HCT116 (cell line): ENCODE measurements around the gene NAPSA. TPM values are rescaled to one million over a fixed set of nuclear protein-coding genes. Genes with fewer than 3 reads are reported as not detected.

Experiments
- ATAC-seq: fragments of 200-7000 bp; cut with Tn5 transposase; 2 replicates; pipeline ENCODE4 v1.9.1; 2020; ENCODE audit warnings: mild to moderate bottlenecking, moderate library complexity
- BruUV-seq: library from RNA; stranded (reverse); fragments of 400-500 nt; replicated peaks from 2 replicates; lab custom pipeline; 2021; lab: Mats Ljungman, UMichigan
- CTCF ChIA-PET: fragments of 300-600 bp; sonication (Branson Sonifier 250); formaldehyde crosslinking; loops from one replicate; lab custom pipeline; 2021; ENCODE audit warnings: antibody characterized with exemption; lab: Charles Lee
- POLR2A ChIA-PET: fragments of 300-600, 350-600 bp; sonication (Branson Sonifier 250); formaldehyde crosslinking; loops from one replicate; lab custom pipeline; 2021; ENCODE audit warnings: antibody characterized with exemption; lab: Charles Lee
- RAD21 ChIA-PET, 2 experiments: fragments of 300-600 bp; sonication (Branson Sonifier 250); formaldehyde crosslinking; loops; one replicate each; lab custom pipeline; 2023; ENCODE audit warnings: low total read pairs in 2 of 2; ENCODE audit not compliant: uncharacterized antibody in 2 of 2, unreplicated experiment in 2 of 2, low non-redundant PET in 1 of 2; lab: Charles Lee
- DNase-seq: peaks from one replicate; pipeline ENCODE4 v3.0.0-alpha.2; 2010; ENCODE audit warnings: low read depth, low spot score
- H2AFZ ChIP-seq: fragments of 200-600 bp; shearing (Covaris generic), sonication (generic); 2 replicates; pipeline ENCODE4 v1.6.1; 2017; ENCODE audit warnings: low read depth, mixed run types, mixed read lengths, antibody characterized with exemption, low read length; ENCODE audit not compliant: poor library complexity, severe bottlenecking
- H3K27ac ChIP-seq: 2 replicates; pipeline ENCODE4 v1.5.1; 2012; ENCODE audit warnings: low read depth, low read length
- H3K27me3 ChIP-seq: fragments of 200-600 bp; sonication (generic); 2 replicates; pipeline ENCODE4 v1.6.1; 2016; ENCODE audit warnings: mixed run types, low read length, mixed read lengths; ENCODE audit not compliant: insufficient read depth
- H3K36me3 ChIP-seq, 2 experiments: fragments of 200-500 bp in 1 of 2; fragments of 200-600 bp in 1 of 2; sonication (Bioruptor generic) in 1 of 2; sonication (generic) in 1 of 2; 2 replicates each; pipeline versions ENCODE4 v1.5.1 to v1.6.1; 2014 to 2016; ENCODE audit warnings: low read length in 2 of 2, inconsistent platforms in 1 of 2, mixed read lengths in 1 of 2, mixed run types in 1 of 2; ENCODE audit not compliant: insufficient read depth in 2 of 2, control insufficient read depth in 1 of 2
- H3K4me1 ChIP-seq, 2 experiments: fragments of 200-600 bp in 1 of 2; sonication (generic) in 1 of 2; 2 replicates each; pipeline versions ENCODE4 v1.5.1 to v1.6.1; 2012 to 2017; ENCODE audit warnings: low read length in 2 of 2, inconsistent platforms in 1 of 2, mild to moderate bottlenecking in 1 of 2, mixed read lengths in 1 of 2, mixed run types in 1 of 2, moderate library complexity in 1 of 2; ENCODE audit not compliant: insufficient read depth in 2 of 2, control insufficient read depth in 1 of 2
- H3K4me2 ChIP-seq: fragments of 200-600 bp; sonication (generic); 2 replicates; pipeline ENCODE4 v1.6.1; 2017; ENCODE audit warnings: mixed run types, low read length, mixed read lengths
- H3K4me3 ChIP-seq, 2 experiments: fragments of 200-600 bp in 1 of 2; sonication (generic) in 1 of 2; replicated peaks in 1 of 2; 2 replicates each; pipeline ENCODE4 v1.5.1; 2011 to 2016; ENCODE audit warnings: low read length in 2 of 2, control low read depth in 1 of 2, low read depth in 1 of 2, mild to moderate bottlenecking in 1 of 2, mixed read lengths in 1 of 2, mixed run types in 1 of 2
- H3K79me2 ChIP-seq: fragments of 200-600 bp; sonication (generic); 2 replicates; pipeline ENCODE4 v1.6.1; 2017; ENCODE audit warnings: mild to moderate bottlenecking, mixed run types, low read length, moderate library complexity, mixed read lengths; ENCODE audit not compliant: insufficient read depth
- H3K9ac ChIP-seq: fragments of 200-600 bp; sonication (generic); 2 replicates; pipeline ENCODE4 v1.6.1; 2016; ENCODE audit warnings: low read length, mixed read lengths
- H3K9me2 ChIP-seq: fragments of 200-600 bp; sonication (generic), shearing (Covaris generic); 2 replicates; pipeline ENCODE4 v1.6.1; 2017; ENCODE audit warnings: mixed run types, mild to moderate bottlenecking, moderate library complexity; ENCODE audit not compliant: insufficient read depth
- H3K9me3 ChIP-seq, 2 experiments: fragments of 200-500 bp in 1 of 2; fragments of 200-600 bp in 1 of 2; sonication (Bioruptor generic) in 1 of 2; sonication (generic) in 1 of 2; 2 replicates each; pipeline ENCODE4 v1.6.1; 2014 to 2017; ENCODE audit warnings: low read length in 2 of 2, mixed read lengths in 2 of 2, inconsistent platforms in 1 of 2, low read depth in 1 of 2, mild to moderate bottlenecking in 1 of 2, mixed run types in 1 of 2, moderate library complexity in 1 of 2; ENCODE audit not compliant: control insufficient read depth in 1 of 2, insufficient read depth in 1 of 2
- H4K20me1 ChIP-seq: fragments of 200-600 bp; sonication (generic), shearing (Covaris generic); 2 replicates; pipeline ENCODE4 v1.6.1; 2017; ENCODE audit warnings: mixed run types, mild to moderate bottlenecking, moderate library complexity; ENCODE audit not compliant: insufficient read depth
- CBX3 ChIP-seq: IDR thresholded peaks from 2 replicates; pipeline ENCODE4 v1.6.1; 2012; ENCODE audit warnings: low read depth
- CEBPB ChIP-seq: IDR thresholded peaks from 2 replicates; pipeline ENCODE4 v1.6.1; 2012; ENCODE audit warnings: low read depth
- EGR1 ChIP-seq: IDR thresholded peaks from 2 replicates; pipeline ENCODE4 v1.6.1; 2012; ENCODE audit warnings: low read depth
- ELF1 ChIP-seq: IDR thresholded peaks from 2 replicates; pipeline ENCODE4 v1.6.1; 2012; ENCODE audit warnings: low read depth, borderline replicate concordance
- EZH2 ChIP-seq: fragments of 200-600 bp; sonication (generic); IDR thresholded peaks from 2 replicates; pipeline ENCODE4 v1.6.1; 2017; ENCODE audit warnings: antibody characterized with exemption, mixed run types
- EZH2phosphoT487 ChIP-seq: fragments of 200-600 bp; IDR thresholded peaks from 2 replicates; pipeline ENCODE4 v1.6.1; 2018; ENCODE audit warnings: antibody characterized with exemption, borderline replicate concordance
- JUND ChIP-seq: IDR thresholded peaks from 2 replicates; pipeline ENCODE4 v1.6.1; 2012
- POLR2A ChIP-seq: IDR thresholded peaks from 2 replicates; pipeline ENCODE4 v1.7.0; 2011; ENCODE audit warnings: borderline replicate concordance; ENCODE audit not compliant: insufficient read depth, insufficient read length; ENCODE audit errors: extremely low read depth
- POLR2AphosphoS5 ChIP-seq: IDR thresholded peaks from 2 replicates; pipeline ENCODE4 v1.6.1; 2011; ENCODE audit warnings: mild to moderate bottlenecking, low read depth, low read length, moderate library complexity
- SIN3A ChIP-seq: IDR thresholded peaks from 2 replicates; pipeline ENCODE4 v1.6.1; 2012; ENCODE audit warnings: low read depth
- SP1 ChIP-seq: IDR thresholded peaks from 2 replicates; pipeline ENCODE4 v1.6.1; 2012; ENCODE audit warnings: low read depth
- SRF ChIP-seq: IDR thresholded peaks from 2 replicates; pipeline ENCODE4 v1.6.1; 2012; ENCODE audit warnings: low read depth
- TCF7L2 ChIP-seq: IDR thresholded peaks from 2 replicates; pipeline ENCODE4 v1.7.0; 2011; ENCODE audit warnings: borderline replicate concordance, inconsistent platforms; ENCODE audit not compliant: insufficient read depth, insufficient read length; ENCODE audit errors: extremely low read depth
- YY1 ChIP-seq: IDR thresholded peaks from 2 replicates; pipeline ENCODE4 v1.6.1; 2011; ENCODE audit warnings: low read length, low read depth, moderate library complexity, mild to moderate bottlenecking; ENCODE audit not compliant: insufficient replicate concordance; ENCODE audit errors: extremely low read depth
- ZFX ChIP-seq: fragments of 450-650 bp; IDR thresholded peaks from 2 replicates; pipeline ENCODE4 v1.6.1; 2017
- ZNF274 ChIP-seq: fragments of 200-500 bp; sonication (Bioruptor generic); IDR thresholded peaks from 2 replicates; pipeline ENCODE4 v1.6.1; 2014; ENCODE audit warnings: mild to moderate bottlenecking, low read depth, low read length, inconsistent platforms
- intact Hi-C: fragments of 100-400 bp; cut with micrococcal nuclease; formaldehyde crosslinking; loops from 2 replicates; pipeline ENCODE4 v1.10.0; 2022
- total RNA-seq: library from RNA; stranded (reverse); gene quantifications from one replicate; pipeline ENCODE4 v1.2.1, GENCODE V29; 2021; ENCODE audit not compliant: unreplicated experiment
- TF ChIP-seq, protein P1 (sequence below): IDR thresholded peaks from 2 replicates; pipeline ENCODE4 v1.6.1; 2011; ENCODE audit warnings: mild to moderate bottlenecking, low read length, moderate library complexity; ENCODE audit not compliant: insufficient replicate concordance; ENCODE audit errors: extremely low read depth
- TF ChIP-seq, protein P2 (sequence below): IDR thresholded peaks from 2 replicates; pipeline ENCODE4 v1.6.1; 2012

The NAPSA gene
- total RNA-seq, 1 experiment from 2014 or later, result 4.4 TPM

DNA sequence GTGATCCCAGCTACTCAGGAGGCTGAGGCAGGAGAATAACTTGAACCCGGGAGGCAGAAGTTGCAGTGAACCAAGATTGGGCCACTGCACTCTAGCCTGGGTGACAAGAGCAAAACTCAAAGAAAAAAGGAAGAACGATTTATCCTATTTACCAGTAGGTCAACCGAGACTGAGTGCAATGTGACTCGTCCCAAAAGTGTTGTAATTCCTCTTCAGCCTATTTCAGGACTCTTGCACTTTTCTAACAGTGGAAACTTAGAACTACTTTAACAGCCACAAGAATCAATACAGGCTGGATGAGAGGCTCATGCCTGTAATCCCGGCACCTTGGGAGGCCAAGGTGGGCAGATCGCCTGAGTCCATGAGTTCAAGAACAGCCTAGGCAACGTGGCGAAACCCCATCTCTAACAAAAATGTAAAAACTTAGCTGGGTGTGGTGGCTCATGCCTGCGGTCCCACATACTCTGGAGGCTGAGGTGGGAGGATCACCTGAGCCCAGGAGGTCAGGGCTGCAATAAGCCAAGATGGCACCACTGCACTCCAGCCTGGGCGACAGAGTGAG is 6.6 kb upstream of the NAPSA start:
- RAD21 ChIA-PET, result no interaction called here
- intact Hi-C loops, result no loop called here
- H4K20me1 ChIP-seq, result no peaks in the 10 kb centered on the region
- BruUV-seq, result no TSS peak
- TF ChIP-seq SP1 (no peak), JUND (no peak), EZH2 (no peak), EGR1 (no peak), SIN3A (no peak), CEBPB (no peak), ELF1 (no peak), POLR2A (no peak), ZNF274 (no peak), SRF (no peak), ZFX (no peak), YY1 (no peak), CBX3 (no peak), EZH2phosphoT487 (no peak), TCF7L2 (no peak), POLR2AphosphoS5 (no peak)
- TF ChIP-seq, protein P1, sequence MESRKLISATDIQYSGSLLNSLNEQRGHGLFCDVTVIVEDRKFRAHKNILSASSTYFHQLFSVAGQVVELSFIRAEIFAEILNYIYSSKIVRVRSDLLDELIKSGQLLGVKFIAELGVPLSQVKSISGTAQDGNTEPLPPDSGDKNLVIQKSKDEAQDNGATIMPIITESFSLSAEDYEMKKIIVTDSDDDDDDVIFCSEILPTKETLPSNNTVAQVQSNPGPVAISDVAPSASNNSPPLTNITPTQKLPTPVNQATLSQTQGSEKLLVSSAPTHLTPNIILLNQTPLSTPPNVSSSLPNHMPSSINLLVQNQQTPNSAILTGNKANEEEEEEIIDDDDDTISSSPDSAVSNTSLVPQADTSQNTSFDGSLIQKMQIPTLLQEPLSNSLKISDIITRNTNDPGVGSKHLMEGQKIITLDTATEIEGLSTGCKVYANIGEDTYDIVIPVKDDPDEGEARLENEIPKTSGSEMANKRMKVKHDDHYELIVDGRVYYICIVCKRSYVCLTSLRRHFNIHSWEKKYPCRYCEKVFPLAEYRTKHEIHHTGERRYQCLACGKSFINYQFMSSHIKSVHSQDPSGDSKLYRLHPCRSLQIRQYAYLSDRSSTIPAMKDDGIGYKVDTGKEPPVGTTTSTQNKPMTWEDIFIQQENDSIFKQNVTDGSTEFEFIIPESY, result no peak
- TF ChIP-seq, protein P2, sequence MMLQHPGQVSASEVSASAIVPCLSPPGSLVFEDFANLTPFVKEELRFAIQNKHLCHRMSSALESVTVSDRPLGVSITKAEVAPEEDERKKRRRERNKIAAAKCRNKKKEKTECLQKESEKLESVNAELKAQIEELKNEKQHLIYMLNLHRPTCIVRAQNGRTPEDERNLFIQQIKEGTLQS, result no peak
- TF ChIP-seq, all 23 proteins: peak for 0
- no peaks in the 10 kb centered on the region for H3K79me2 ChIP-seq
- no peak for DNase-seq
- ATAC-seq, result no peak
- CTCF ChIA-PET, result interaction anchor here (1.4 kb wide), 1 partner anchor 15 kb away, joined by 4 read pairs; no protein-coding TSS in a partner anchor
- no peaks in the 10 kb centered on the region for H3K9me3 ChIP-seq
- no peaks in the 10 kb centered on the region for H3K9me2 ChIP-seq
- peaks cover 3 to 22% of the 10 kb centered on the region in 2 experiments; a peak in 3 of 4 replicates for H3K4me1 ChIP-seq
- POLR2A ChIA-PET, result no interaction called here
- no peaks in the 10 kb centered on the region for H3K36me3 ChIP-seq
- H3K27ac ChIP-seq, result no peak overlapping the region
- no peak overlapping the region for H3K4me2 ChIP-seq
- H3K4me3 ChIP-seq, result no peak overlapping the region
- no peak overlapping the region for H3K9ac ChIP-seq
- H3K27me3 ChIP-seq, result no peaks in the 10 kb centered on the region
- no peak overlapping the region for H2AFZ ChIP-seq
